ENCODE measurements around the gene CDAN1.

The CDAN1 gene

DNA sequence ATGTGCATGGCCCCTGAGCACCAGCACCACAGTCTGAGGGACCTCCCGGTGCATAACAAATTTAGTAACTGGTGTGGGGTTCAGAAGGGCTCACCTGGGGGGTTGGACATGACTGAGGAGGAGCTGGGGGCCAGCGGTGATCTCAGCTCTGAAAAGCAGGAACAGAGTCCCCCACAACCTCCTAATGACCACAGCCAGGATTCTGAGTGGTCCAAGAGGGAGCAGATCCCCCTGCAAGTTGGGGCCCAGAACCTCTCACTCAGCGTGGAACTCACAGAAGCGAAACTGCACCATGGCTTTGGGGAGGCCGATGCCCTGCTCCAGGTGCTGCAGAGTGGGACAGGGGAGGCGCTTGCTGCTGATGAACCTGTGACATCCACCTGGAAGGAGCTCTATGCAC, 43.0 kb downstream of the CDAN1 start:
- Histone ChIP-seq H3K36me3 (ENCODE audit: control insufficient read depth, insufficient read depth, low read length) (peaks cover 2% of the 10 kb centered on the region), H3K4me3 (replicated peaks; ENCODE audit: low read depth, low read length) (no peak overlapping the region), H3K27me3 (replicated peaks; ENCODE audit: control insufficient read depth, insufficient read depth, low read length) (no peaks in the 10 kb centered on the region)
- DNase-seq (ENCODE audit: extremely low read depth, insufficient read length): no peak
- TF ChIP-seq, protein P1, sequence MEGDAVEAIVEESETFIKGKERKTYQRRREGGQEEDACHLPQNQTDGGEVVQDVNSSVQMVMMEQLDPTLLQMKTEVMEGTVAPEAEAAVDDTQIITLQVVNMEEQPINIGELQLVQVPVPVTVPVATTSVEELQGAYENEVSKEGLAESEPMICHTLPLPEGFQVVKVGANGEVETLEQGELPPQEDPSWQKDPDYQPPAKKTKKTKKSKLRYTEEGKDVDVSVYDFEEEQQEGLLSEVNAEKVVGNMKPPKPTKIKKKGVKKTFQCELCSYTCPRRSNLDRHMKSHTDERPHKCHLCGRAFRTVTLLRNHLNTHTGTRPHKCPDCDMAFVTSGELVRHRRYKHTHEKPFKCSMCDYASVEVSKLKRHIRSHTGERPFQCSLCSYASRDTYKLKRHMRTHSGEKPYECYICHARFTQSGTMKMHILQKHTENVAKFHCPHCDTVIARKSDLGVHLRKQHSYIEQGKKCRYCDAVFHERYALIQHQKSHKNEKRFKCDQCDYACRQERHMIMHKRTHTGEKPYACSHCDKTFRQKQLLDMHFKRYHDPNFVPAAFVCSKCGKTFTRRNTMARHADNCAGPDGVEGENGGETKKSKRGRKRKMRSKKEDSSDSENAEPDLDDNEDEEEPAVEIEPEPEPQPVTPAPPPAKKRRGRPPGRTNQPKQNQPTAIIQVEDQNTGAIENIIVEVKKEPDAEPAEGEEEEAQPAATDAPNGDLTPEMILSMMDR (IDR thresholded peaks at IDR 0.05; ENCODE audit: insufficient read depth, low read length, poor library complexity, severe bottlenecking): no peak

GRCh38 chr15:42693496-42693895, 43.4 kb downstream of the CDAN1 start:
- no peak for DNase-seq (ENCODE audit: extremely low read depth, insufficient read length)
- H3K27me3 ChIP-seq (replicated peaks; ENCODE audit: control insufficient read depth, insufficient read depth, low read length): no peaks in the 10 kb centered on the region
- peaks cover 2% of the 10 kb centered on the region for H3K36me3 ChIP-seq (ENCODE audit: control insufficient read depth, insufficient read depth, low read length)
- TF ChIP-seq, protein P1 (IDR thresholded peaks at IDR 0.05; ENCODE audit: insufficient read depth, low read length, poor library complexity, severe bottlenecking): no peak
- no peak overlapping the region for H3K4me3 ChIP-seq (replicated peaks; ENCODE audit: low read depth, low read length)

GRCh38 chr15:42692997-42693396, 43.9 kb downstream of the CDAN1 start:
- Histone ChIP-seq H3K4me3 (replicated peaks; ENCODE audit: low read depth, low read length) (no peak overlapping the region), H3K36me3 (ENCODE audit: control insufficient read depth, insufficient read depth, low read length) (peaks cover 2% of the 10 kb centered on the region), H3K27me3 (replicated peaks; ENCODE audit: control insufficient read depth, insufficient read depth, low read length) (no peaks in the 10 kb centered on the region)
- TF ChIP-seq, protein P1 (IDR thresholded peaks at IDR 0.05; ENCODE audit: insufficient read depth, low read length, poor library complexity, severe bottlenecking): no peak
- no peak for DNase-seq (ENCODE audit: extremely low read depth, insufficient read length)

DNA sequence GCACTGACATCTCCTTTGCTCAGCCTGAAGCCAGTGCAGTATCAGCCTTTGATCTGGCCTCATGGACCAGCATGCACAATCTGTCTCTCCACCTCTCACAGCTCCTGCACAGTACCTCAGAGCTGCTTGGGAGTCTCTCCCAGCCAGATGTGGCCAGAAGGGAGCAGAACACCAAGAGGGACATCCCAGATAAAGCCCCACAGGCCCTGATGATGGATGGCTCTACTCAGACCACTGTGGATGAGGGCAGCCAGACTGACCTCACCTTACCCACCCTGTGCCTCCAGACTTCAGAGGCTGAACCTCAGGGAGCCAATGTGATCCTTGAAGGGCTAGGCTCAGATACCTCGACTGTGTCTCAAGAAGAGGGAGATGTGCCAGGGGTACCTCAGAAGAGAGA, 44.4 kb downstream of the CDAN1 start:
- H3K36me3 ChIP-seq (ENCODE audit: control insufficient read depth, insufficient read depth, low read length): peaks cover 2% of the 10 kb centered on the region
- H3K27me3 ChIP-seq (replicated peaks; ENCODE audit: control insufficient read depth, insufficient read depth, low read length): no peaks in the 10 kb centered on the region
- no peak for DNase-seq (ENCODE audit: extremely low read depth, insufficient read length)
- TF ChIP-seq, protein P1 (IDR thresholded peaks at IDR 0.05; ENCODE audit: insufficient read depth, low read length, poor library complexity, severe bottlenecking): no peak
- no peak overlapping the region for H3K4me3 ChIP-seq (replicated peaks; ENCODE audit: low read depth, low read length)

- Histone ChIP-seq H3K36me3 (ENCODE audit: control insufficient read depth, insufficient read depth, low read length) (peaks cover 2% of the 10 kb centered on the region), H3K27me3 (replicated peaks; ENCODE audit: control insufficient read depth, insufficient read depth, low read length) (no peaks in the 10 kb centered on the region), H3K4me3 (replicated peaks; ENCODE audit: low read depth, low read length) (no peak overlapping the region)
- no peak for DNase-seq (ENCODE audit: extremely low read depth, insufficient read length)
- TF ChIP-seq, protein P1 (IDR thresholded peaks at IDR 0.05; ENCODE audit: insufficient read depth, low read length, poor library complexity, severe bottlenecking): no peak
These were observed 45.2 kb downstream of the CDAN1 start for GRCh38 chr15:42691770-42692169.

DNA sequence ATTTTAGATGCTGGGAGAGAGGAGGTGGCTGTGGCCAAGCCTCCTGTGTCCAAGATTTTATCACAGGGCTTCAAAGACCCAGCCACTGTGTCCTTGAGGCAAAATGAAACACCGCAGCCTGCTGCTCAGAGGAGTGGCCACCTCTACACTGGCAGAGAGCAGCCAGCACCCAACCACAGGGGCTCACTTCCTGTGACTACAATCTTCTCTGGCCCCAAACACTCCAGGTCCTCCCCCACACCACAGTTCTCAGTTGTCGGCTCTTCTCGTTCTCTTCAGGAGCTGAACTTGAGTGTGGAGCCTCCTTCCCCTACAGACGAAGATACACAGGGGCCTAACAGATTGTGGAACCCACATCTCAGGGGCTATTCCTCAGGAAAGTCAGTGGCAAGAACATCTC, 45.6 kb downstream of the CDAN1 start:
- H3K36me3 ChIP-seq (ENCODE audit: control insufficient read depth, insufficient read depth, low read length): peaks cover 2% of the 10 kb centered on the region
- TF ChIP-seq, protein P1 (IDR thresholded peaks at IDR 0.05; ENCODE audit: insufficient read depth, low read length, poor library complexity, severe bottlenecking): no peak
- H3K27me3 ChIP-seq (replicated peaks; ENCODE audit: control insufficient read depth, insufficient read depth, low read length): no peaks in the 10 kb centered on the region
- no peak for DNase-seq (ENCODE audit: extremely low read depth, insufficient read length)
- H3K4me3 ChIP-seq (replicated peaks; ENCODE audit: low read depth, low read length): no peak overlapping the region

Measured in GM06990 (cell line).